HepG2 (cell line): Measurements from ENCODE around the gene AKAP1. TPM values are rescaled to one million over a fixed set of nuclear protein-coding genes. Genes with fewer than 3 reads are reported as not detected.

Experiments used
- AGO2 ChIP-seq: fragments of 200-400 bp; formaldehyde crosslinking; optimal IDR thresholded peaks from 2 replicates; pipeline ENCODE3; 2017; ENCODE audit warnings: mild to moderate bottlenecking, low read depth, low read length, moderate library complexity
- HNRNPLL ChIP-seq: fragments of 200-400 bp; formaldehyde crosslinking; IDR thresholded peaks from 2 replicates; pipeline ENCODE4 v1.6.1; 2017; ENCODE audit warnings: mild to moderate bottlenecking, low read depth, low read length; ENCODE audit not compliant: poor library complexity, severe bottlenecking
- KLF16 ChIP-seq, 2 experiments: sonication (generic) in 1 of 2; formaldehyde crosslinking in 1 of 2; IDR thresholded peaks; 2 replicates each; pipeline versions ENCODE4 v1.6.1 to v1.8.0; 2016 to 2023; ENCODE audit warnings: missing genetic modification reagents in 2 of 2, missing compliant biosample characterization in 1 of 2
- PITX1 ChIP-seq: sonication (generic); formaldehyde crosslinking; IDR thresholded peaks from 2 replicates; pipeline ENCODE4 v1.5.1; 2020; ENCODE audit warnings: mild to moderate bottlenecking, missing genetic modification reagents
- SCMH1 ChIP-seq: sonication (generic); formaldehyde crosslinking; IDR thresholded peaks from 2 replicates; pipeline ENCODE4 v1.9.0; 2021; ENCODE audit warnings: missing genetic modification reagents, mild to moderate bottlenecking, borderline replicate concordance
- SMARCE1 ChIP-seq: fragments of 450-650 bp; IDR thresholded peaks from 2 replicates; pipeline ENCODE4 v1.6.1; 2017; ENCODE audit warnings: borderline replicate concordance
- STAG1 ChIP-seq: sonication (generic); formaldehyde crosslinking; IDR thresholded peaks from 2 replicates; pipeline ENCODE4 v1.4.0; 2020; ENCODE audit warnings: missing genetic modification reagents
- TBX2 ChIP-seq: sonication (generic); formaldehyde crosslinking; IDR thresholded peaks from 2 replicates; pipeline ENCODE4 v1.5.0; 2020; ENCODE audit warnings: missing genetic modification reagents, mild to moderate bottlenecking, borderline replicate concordance
- XBP1 ChIP-seq: sonication (generic); formaldehyde crosslinking; IDR thresholded peaks from 2 replicates; pipeline ENCODE4 v1.5.0; 2020; ENCODE audit warnings: missing genetic modification reagents
- ZBTB38 ChIP-seq: sonication (generic); formaldehyde crosslinking; IDR thresholded peaks from 2 replicates; pipeline ENCODE4 v1.5.1; 2020; ENCODE audit warnings: mild to moderate bottlenecking, missing genetic modification reagents
- ZFP41 ChIP-seq: sonication (generic); formaldehyde crosslinking; IDR thresholded peaks from 2 replicates; pipeline ENCODE4 v1.4.0; 2020; ENCODE audit warnings: mild to moderate bottlenecking, missing genetic modification reagents, borderline replicate concordance
- ZFX ChIP-seq: sonication (generic); formaldehyde crosslinking; IDR thresholded peaks from 2 replicates; pipeline ENCODE4 v1.4.0; 2020; ENCODE audit warnings: mild to moderate bottlenecking, low read depth, missing genetic modification reagents, moderate library complexity
- ZNF12 ChIP-seq: sonication (generic); formaldehyde crosslinking; IDR thresholded peaks from 2 replicates; pipeline ENCODE4 v1.5.0; 2020; ENCODE audit warnings: missing genetic modification reagents
- ZNF296 ChIP-seq: sonication (generic); formaldehyde crosslinking; conservative IDR thresholded peaks from 2 replicates; pipeline ENCODE4 v1.5.0; 2020; ENCODE audit warnings: mild to moderate bottlenecking, missing genetic modification reagents
- ZNF343 ChIP-seq: sonication (generic); formaldehyde crosslinking; IDR thresholded peaks from 2 replicates; pipeline ENCODE4 v1.4.0; 2020; ENCODE audit warnings: mild to moderate bottlenecking, missing genetic modification reagents
- ZNF556 ChIP-seq: sonication (generic); formaldehyde crosslinking; IDR thresholded peaks from 2 replicates; pipeline ENCODE4 v1.4.0; 2020; ENCODE audit warnings: mild to moderate bottlenecking, missing genetic modification reagents, borderline replicate concordance
- ZNF776 ChIP-seq: sonication (generic); formaldehyde crosslinking; IDR thresholded peaks from 2 replicates; pipeline ENCODE4 v1.4.0; 2020; ENCODE audit warnings: mild to moderate bottlenecking, missing genetic modification reagents
- polyA plus RNA-seq, 8 experiments: library from polyadenylated mRNA; depleted of rRNA in 3 of 8; stranded (reverse) in 7 of 8; unstranded in 1 of 8; fragments of >200 nt; fragmentation: Illumina TruSeq in 4 of 8; extraction: Trizol in 4 of 8; gene quantifications; 2 replicates each; pipeline versions ENCODE4 v1.2.1 to v1.2.3, GENCODE V29; 2011 to 2016; ENCODE audit warnings: low read depth in 4 of 8, missing spikeins in 1 of 8, mixed read lengths in 1 of 8; ENCODE audit not compliant: insufficient read depth in 1 of 8
- total RNA-seq, 5 experiments: library from RNA; depleted of rRNA; stranded (reverse); fragments of >200 nt; fragmentation: Illumina TruSeq; extraction: Trizol; gene quantifications; 2 replicates each; pipeline ENCODE4 v1.2.3, GENCODE V29; 2016; ENCODE audit warnings: low read depth in 1 of 5
- TF ChIP-seq, protein P1 (sequence below): sonication (generic); IDR thresholded peaks from 2 replicates; pipeline ENCODE4 v1.6.1; 2016; ENCODE audit warnings: low read depth, borderline replicate concordance
- TF ChIP-seq, protein P2 (sequence below): sonication (generic); formaldehyde crosslinking; IDR thresholded peaks from 2 replicates; pipeline ENCODE4 v1.8.0; 2022; ENCODE audit warnings: mild to moderate bottlenecking, missing genetic modification reagents, moderate library complexity
- TF ChIP-seq, protein P3 (sequence below): sonication (generic); formaldehyde crosslinking; IDR thresholded peaks from 2 replicates; pipeline ENCODE4 v1.5.0; 2020; ENCODE audit warnings: mild to moderate bottlenecking, missing genetic modification reagents, moderate library complexity
- TF ChIP-seq, protein P4 (sequence below): sonication (generic); formaldehyde crosslinking; IDR thresholded peaks from 2 replicates; pipeline ENCODE4 v1.4.0; 2020; ENCODE audit warnings: missing genetic modification reagents

AKAP1 gene
- total and polyA plus RNA-seq, 2 of the 13 experiments (the other 11 are each of a cell fraction or from before 2014, with no cell fraction given), result 101 to 131 TPM

DNA sequence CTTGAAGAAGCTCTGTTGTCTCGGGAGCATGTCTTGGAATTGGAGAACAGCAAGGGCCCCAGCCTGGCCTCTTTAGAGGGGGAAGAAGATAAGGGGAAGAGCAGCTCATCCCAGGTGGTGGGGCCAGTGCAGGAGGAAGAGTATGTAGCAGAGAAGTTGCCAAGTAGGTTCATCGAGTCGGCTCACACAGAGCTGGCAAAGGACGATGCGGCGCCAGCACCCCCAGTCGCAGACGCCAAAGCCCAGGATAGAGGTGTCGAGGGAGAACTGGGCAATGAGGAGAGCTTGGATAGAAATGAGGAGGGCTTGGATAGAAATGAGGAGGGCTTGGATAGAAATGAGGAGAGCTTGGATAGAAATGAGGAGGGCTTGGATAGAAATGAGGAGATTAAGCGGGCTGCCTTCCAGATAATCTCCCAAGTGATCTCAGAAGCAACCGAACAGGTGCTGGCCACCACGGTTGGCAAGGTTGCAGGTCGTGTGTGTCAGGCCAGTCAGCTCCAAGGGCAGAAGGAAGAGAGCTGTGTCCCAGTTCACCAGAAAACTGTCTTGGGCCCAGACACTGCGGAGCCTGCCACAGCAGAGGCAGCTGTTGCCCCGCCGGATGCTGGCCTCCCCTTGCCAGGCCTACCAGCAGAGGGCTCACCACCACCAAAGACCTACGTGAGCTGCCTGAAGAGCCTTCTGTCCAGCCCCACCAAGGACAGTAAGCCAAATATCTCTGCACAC is 21.2 kb downstream of the AKAP1 start (continued):
- TF ChIP-seq XBP1 (CRISPR knock-in tag) (no peak), STAG1 (peak; percentile 58), SMARCE1 (no peak), ZFX (peak; percentile 57), ZNF12 (no peak), ZFP41 (CRISPR knock-in tag) (no peak), ZNF343 (no peak), ZNF776 (peak; percentile 40; the same call in 1 of the 2 replicates), AGO2 (peak; percentile 59), ZBTB38 (CRISPR knock-in tag) (peak; percentile 93), HNRNPLL (no peak), PITX1 (CRISPR knock-in tag) (0 out of 2 replicates have a peak, but pooled peaks have one; percentile 26), ZNF296 (no peak), TBX2 (CRISPR knock-in tag) (peak; percentile 51), KLF16 (CRISPR knock-in tag; IDR thresholded peaks at IDR 0.05) (0 out of 4 replicates have a peak, but pooled peaks of 1 of the 2 experiments have one; percentile 33), ZNF556 (CRISPR knock-in tag) (0 out of 2 replicates have a peak, but pooled peaks have one; percentile 25), SCMH1 (CRISPR knock-in tag) (no peak)
- TF ChIP-seq, protein P1, sequence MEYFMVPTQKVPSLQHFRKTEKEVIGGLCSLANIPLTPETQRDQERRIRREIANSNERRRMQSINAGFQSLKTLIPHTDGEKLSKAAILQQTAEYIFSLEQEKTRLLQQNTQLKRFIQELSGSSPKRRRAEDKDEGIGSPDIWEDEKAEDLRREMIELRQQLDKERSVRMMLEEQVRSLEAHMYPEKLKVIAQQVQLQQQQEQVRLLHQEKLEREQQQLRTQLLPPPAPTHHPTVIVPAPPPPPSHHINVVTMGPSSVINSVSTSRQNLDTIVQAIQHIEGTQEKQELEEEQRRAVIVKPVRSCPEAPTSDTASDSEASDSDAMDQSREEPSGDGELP, result peak; percentile 37; the same call in 1 of the 2 replicates
- TF ChIP-seq, protein P2, sequence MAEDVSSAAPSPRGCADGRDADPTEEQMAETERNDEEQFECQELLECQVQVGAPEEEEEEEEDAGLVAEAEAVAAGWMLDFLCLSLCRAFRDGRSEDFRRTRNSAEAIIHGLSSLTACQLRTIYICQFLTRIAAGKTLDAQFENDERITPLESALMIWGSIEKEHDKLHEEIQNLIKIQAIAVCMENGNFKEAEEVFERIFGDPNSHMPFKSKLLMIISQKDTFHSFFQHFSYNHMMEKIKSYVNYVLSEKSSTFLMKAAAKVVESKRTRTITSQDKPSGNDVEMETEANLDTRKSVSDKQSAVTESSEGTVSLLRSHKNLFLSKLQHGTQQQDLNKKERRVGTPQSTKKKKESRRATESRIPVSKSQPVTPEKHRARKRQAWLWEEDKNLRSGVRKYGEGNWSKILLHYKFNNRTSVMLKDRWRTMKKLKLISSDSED, result no peak
- TF ChIP-seq, protein P3, sequence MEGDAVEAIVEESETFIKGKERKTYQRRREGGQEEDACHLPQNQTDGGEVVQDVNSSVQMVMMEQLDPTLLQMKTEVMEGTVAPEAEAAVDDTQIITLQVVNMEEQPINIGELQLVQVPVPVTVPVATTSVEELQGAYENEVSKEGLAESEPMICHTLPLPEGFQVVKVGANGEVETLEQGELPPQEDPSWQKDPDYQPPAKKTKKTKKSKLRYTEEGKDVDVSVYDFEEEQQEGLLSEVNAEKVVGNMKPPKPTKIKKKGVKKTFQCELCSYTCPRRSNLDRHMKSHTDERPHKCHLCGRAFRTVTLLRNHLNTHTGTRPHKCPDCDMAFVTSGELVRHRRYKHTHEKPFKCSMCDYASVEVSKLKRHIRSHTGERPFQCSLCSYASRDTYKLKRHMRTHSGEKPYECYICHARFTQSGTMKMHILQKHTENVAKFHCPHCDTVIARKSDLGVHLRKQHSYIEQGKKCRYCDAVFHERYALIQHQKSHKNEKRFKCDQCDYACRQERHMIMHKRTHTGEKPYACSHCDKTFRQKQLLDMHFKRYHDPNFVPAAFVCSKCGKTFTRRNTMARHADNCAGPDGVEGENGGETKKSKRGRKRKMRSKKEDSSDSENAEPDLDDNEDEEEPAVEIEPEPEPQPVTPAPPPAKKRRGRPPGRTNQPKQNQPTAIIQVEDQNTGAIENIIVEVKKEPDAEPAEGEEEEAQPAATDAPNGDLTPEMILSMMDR (CRISPR knock-in tag), result peak; percentile 83
- TF ChIP-seq, protein P4, sequence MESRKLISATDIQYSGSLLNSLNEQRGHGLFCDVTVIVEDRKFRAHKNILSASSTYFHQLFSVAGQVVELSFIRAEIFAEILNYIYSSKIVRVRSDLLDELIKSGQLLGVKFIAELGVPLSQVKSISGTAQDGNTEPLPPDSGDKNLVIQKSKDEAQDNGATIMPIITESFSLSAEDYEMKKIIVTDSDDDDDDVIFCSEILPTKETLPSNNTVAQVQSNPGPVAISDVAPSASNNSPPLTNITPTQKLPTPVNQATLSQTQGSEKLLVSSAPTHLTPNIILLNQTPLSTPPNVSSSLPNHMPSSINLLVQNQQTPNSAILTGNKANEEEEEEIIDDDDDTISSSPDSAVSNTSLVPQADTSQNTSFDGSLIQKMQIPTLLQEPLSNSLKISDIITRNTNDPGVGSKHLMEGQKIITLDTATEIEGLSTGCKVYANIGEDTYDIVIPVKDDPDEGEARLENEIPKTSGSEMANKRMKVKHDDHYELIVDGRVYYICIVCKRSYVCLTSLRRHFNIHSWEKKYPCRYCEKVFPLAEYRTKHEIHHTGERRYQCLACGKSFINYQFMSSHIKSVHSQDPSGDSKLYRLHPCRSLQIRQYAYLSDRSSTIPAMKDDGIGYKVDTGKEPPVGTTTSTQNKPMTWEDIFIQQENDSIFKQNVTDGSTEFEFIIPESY, result peak; percentile 92
